Stimulated activated CD8-positive, alpha-beta memory T cell treated with anti-CD3 and anti-CD28 coated beads, Interleukin-4, amount 100 ng/mL, for 48 hours (primary cell): ENCODE measurements around the gene MANBA.
"Not testable (repeated sequence)": the region's sequence is repeated elsewhere in the genome, so short reads cannot be mapped to it uniquely, and the experiment has no call there.

Experiments used
- DNase-seq: peaks from one replicate; pipeline ENCODE4 v3.0.0-alpha.2; 2020

Gene MANBA

GRCh38 chr4:102619021-102619420 lies 141.7 kb downstream of the MANBA start:
- DNase-seq: not testable (repeated sequence)

GRCh38 chr4:102616636-102617035 lies 144.1 kb downstream of the MANBA start:
- DNase-seq: no peak

GRCh38 chr4:102614801-102615200 lies 146.0 kb downstream of the MANBA start:
- no peak for DNase-seq

- DNase-seq: no peak
Measured at GRCh38 chr4:102612824-102613366, 147.9 kb downstream of the MANBA start.

- no peak for DNase-seq
Measured at GRCh38 chr4:102612210-102612609, 148.6 kb downstream of the MANBA start.

- no peak for DNase-seq
Measured at GRCh38 chr4:102610476-102610875, 150.3 kb downstream of the MANBA start.

GRCh38 chr4:102610007-102610406 lies 150.8 kb downstream of the MANBA start:
- DNase-seq: no peak

GRCh38 chr4:102608190-102608589 lies 152.6 kb downstream of the MANBA start:
- DNase-seq: no peak

- DNase-seq: no peak
Measured at GRCh38 chr4:102606846-102607450, 153.8 kb downstream of the MANBA start.

GRCh38 chr4:102606261-102606660 lies 154.5 kb downstream of the MANBA start:
- DNase-seq: no peak

GRCh38 chr4:102604222-102604940 lies 156.4 kb downstream of the MANBA start:
- no peak for DNase-seq

GRCh38 chr4:102601586-102602227 lies 159.1 kb downstream of the MANBA start:
- no peak for DNase-seq

GRCh38 chr4:102600689-102601088 lies 160.1 kb downstream of the MANBA start:
- no peak for DNase-seq

GRCh38 chr4:102599886-102600285 lies 160.9 kb downstream of the MANBA start:
- no peak for DNase-seq

GRCh38 chr4:102599455-102599854 lies 161.3 kb downstream of the MANBA start:
- DNase-seq: no peak

- no peak for DNase-seq
Measured at GRCh38 chr4:102598762-102599374, 161.9 kb downstream of the MANBA start.

GRCh38 chr4:102598086-102598761 lies 162.5 kb downstream of the MANBA start:
- no peak for DNase-seq

- DNase-seq: no peak
Measured at GRCh38 chr4:102596532-102596931, 164.2 kb downstream of the MANBA start.

GRCh38 chr4:102594000-102594399 lies 166.8 kb downstream of the MANBA start:
- no peak for DNase-seq

- DNase-seq: no peak
Measured at GRCh38 chr4:102593147-102593546, 167.6 kb downstream of the MANBA start.

- DNase-seq: no peak
Measured at GRCh38 chr4:102592256-102592655, 168.5 kb downstream of the MANBA start.

- no peak for DNase-seq
Measured at GRCh38 chr4:102589743-102590142, 171.0 kb downstream of the MANBA start.

GRCh38 chr4:102586644-102587021 lies 174.1 kb downstream of the MANBA start:
- DNase-seq: peak; percentile 62
